Activated CD8-positive, alpha-beta memory T cell treated with anti-CD3 and anti-CD28 coated beads, Interleukin-2, amount 50 U/mL, for 24 hours (primary cell): ENCODE measurements around the gene NCL.
"Not testable (repeated sequence)": the region's sequence is repeated elsewhere in the genome, so short reads cannot be mapped to it uniquely, and the experiment has no call there.

Experiments used
- DNase-seq: peaks from one replicate; pipeline ENCODE4 v3.0.0-alpha.2; 2020; ENCODE audit errors: extremely low read depth

The NCL gene

DNA sequence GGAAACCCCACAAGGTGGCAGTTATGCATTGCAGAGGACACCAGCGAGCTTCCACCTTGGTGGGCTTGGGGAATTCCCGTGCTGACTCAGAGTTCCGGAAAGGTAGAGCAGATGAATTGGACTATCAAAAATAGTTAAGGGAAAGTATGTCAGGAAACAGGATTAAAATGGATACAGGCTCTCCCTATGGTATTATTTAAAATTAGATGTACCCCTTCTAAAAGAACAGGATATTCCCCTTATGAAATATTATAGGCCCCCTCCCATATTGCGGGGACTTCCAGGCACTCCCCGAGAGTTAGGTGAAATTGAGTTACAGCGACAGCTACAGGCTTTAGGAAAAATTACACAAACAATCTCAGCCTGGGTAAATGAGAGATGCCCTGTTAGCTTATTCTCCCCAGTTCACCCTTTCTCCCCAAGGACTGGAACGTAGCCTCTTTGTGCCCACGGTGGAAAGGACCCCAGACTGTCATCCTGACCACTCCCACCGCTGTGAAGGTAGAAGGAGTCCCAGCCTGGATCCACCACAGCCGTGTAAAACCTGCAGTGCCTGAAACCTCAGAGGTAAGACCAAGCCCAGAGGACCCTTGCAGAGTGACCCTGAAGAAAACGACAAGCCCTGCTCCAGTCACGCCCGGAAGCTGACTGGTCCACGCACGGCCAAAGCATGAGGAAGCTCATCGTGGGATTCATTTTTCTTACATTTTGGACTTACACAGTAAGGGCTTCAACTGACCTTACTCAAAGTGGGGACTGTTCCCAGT is 58.5 kb downstream of the NCL start:
- DNase-seq = not testable (repeated sequence)

DNA sequence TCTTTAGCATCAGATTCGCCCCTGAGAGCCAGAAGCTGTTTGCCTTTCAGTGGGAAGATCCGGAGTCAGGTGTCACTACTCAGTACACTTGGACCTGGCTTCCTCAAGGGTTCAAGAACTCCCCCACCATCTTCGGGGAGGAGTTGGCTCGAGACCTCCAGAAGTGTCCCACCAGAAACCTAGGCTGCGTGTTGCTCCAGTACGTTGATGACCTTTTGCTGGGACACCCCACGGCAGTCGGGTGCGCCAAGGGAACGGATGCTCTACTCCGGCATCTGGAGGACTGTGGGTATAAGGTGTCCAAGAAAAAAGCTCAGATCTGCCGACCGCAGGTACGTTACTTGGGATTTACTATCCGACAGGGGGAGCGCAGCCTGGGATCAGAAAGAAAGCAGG is 60.1 kb downstream of the NCL start:
- not testable (repeated sequence) for DNase-seq
